Fibroblast of lung (primary cell): ENCODE measurements around the gene C15orf39.

Experiments used
- EZH2 ChIP-seq: IDR thresholded peaks from 2 replicates; pipeline ENCODE4 v1.5.1; 2012; ENCODE audit warnings: low read length, control low read depth, mild to moderate bottlenecking; ENCODE audit errors: missing control alignments
- TF ChIP-seq, protein P1 (sequence below), 2 donors: IDR thresholded peaks in 1 of 2; conservative IDR thresholded peaks in 1 of 2; 1 replicate in 1 of 2; 2 replicates in 1 of 2; pipeline ENCODE4 v1.5.1; 2011 to 2012; ENCODE audit warnings: low read length in 2 of 2, control low read depth in 1 of 2, inconsistent platforms in 1 of 2, low read depth in 1 of 2, mild to moderate bottlenecking in 1 of 2

DNA sequence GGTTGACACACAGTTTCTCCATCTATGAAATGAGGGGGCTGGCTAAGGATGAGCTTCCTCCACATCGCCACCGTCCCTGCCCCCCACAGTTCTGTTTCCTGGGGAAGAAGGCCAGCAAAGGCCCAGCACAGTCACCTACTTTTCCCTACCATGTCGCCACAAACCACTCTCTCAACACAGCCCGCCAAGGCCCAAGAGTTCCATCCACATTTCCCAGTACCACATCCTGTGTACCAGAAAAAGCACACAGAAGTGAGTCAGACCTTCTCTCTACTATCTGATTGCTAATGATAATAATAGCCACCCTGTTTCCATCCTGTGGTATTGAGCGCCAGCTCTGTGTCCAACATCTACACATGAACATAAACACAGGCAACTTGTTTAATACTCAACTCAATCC, 30.3 kb upstream of the C15orf39 start:
- TF ChIP-seq, protein P1, sequence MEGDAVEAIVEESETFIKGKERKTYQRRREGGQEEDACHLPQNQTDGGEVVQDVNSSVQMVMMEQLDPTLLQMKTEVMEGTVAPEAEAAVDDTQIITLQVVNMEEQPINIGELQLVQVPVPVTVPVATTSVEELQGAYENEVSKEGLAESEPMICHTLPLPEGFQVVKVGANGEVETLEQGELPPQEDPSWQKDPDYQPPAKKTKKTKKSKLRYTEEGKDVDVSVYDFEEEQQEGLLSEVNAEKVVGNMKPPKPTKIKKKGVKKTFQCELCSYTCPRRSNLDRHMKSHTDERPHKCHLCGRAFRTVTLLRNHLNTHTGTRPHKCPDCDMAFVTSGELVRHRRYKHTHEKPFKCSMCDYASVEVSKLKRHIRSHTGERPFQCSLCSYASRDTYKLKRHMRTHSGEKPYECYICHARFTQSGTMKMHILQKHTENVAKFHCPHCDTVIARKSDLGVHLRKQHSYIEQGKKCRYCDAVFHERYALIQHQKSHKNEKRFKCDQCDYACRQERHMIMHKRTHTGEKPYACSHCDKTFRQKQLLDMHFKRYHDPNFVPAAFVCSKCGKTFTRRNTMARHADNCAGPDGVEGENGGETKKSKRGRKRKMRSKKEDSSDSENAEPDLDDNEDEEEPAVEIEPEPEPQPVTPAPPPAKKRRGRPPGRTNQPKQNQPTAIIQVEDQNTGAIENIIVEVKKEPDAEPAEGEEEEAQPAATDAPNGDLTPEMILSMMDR (conservative IDR thresholded peaks at IDR 0.05 in 1 of 2, IDR thresholded peaks at IDR 0.05 in 1 of 2; ENCODE audit: low read depth in 1 of 2, low read length in 2 of 2): no peak
- TF ChIP-seq EZH2: no peak
